ENCODE data around the gene SIDT1. TPM values are rescaled to one million over a fixed set of nuclear protein-coding genes. Genes with fewer than 3 reads are reported as not detected.

SIDT1 gene
- total RNA-seq, 1 donor from 2014 or later, result not detected

GRCh38 chr3:113648524-113648923, 116.2 kb downstream of the SIDT1 start:
- TF ChIP-seq CTCF (IDR thresholded peaks at IDR 0.05), result no peak
- no peak for DNase-seq (ENCODE audit: low spot score in 2 of 2)
- Histone ChIP-seq H3K9me3 (peaks cover 9 to 25% of the 10 kb centered on the region in 2 donors), H3K27me3 (no peaks in the 10 kb centered on the region), H3K27ac (no peak overlapping the region), H3K4me3 (no peak overlapping the region), H3K4me1 (no peaks in the 10 kb centered on the region), H3K36me3 (no peaks in the 10 kb centered on the region)
- intact Hi-C loops (cut with DNase I), result no loop called here

GRCh38 chr3:113649174-113649845, 117.0 kb downstream of the SIDT1 start:
- Histone ChIP-seq H3K4me1 (no peaks in the 10 kb centered on the region), H3K4me3 (no peak overlapping the region), H3K27ac (no peak overlapping the region), H3K27me3 (no peaks in the 10 kb centered on the region), H3K9me3 (peaks cover 9 to 24% of the 10 kb centered on the region in 2 donors), H3K36me3 (no peaks in the 10 kb centered on the region)
- DNase-seq (ENCODE audit: low spot score in 2 of 2), result no peak
- intact Hi-C loops (cut with DNase I), result no loop called here
- no peak for TF ChIP-seq CTCF (IDR thresholded peaks at IDR 0.05)

GRCh38 chr3:113654310-113654709, 122.0 kb downstream of the SIDT1 start:
- DNase-seq (ENCODE audit: low spot score in 2 of 2), result no peak

DNA sequence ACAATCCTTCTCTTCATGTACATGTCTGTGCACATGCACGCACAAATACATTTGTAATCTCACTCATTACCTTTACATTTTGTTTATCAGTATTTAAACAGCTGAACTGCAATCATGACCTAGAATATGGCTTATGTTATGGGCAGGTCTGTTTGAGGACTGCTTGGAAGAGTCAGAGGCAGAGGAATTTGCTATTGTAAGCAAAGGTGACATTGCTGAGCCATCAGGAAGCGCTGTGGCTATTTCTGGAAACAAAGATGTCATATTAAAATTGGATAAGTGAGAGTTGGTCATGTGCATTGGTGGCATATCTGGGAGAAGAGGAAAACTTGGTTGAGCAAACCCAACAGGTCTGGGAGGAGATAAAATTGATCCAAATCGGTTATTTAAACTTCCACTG, 122.5 kb downstream of the SIDT1 start:
- Histone ChIP-seq H3K4me3 (no peak overlapping the region), H3K4me1 (no peaks in the 10 kb centered on the region), H3K27me3 (no peaks in the 10 kb centered on the region), H3K27ac (no peak overlapping the region), H3K9me3 (no peaks in the 10 kb centered on the region), H3K36me3 (peaks cover 4 to 40% of the 10 kb centered on the region in 2 donors)
- TF ChIP-seq CTCF (IDR thresholded peaks at IDR 0.05), result no peak
- intact Hi-C loops (cut with DNase I), result no loop called here
- DNase-seq (ENCODE audit: low spot score in 2 of 2), result no peak

More at GRCh38 chr3:113654310-113654709, 122.0 kb downstream of the SIDT1 start:
- no peaks in the 10 kb centered on the region for H3K27me3 ChIP-seq
- TF ChIP-seq CTCF (IDR thresholded peaks at IDR 0.05), result no peak
- H3K4me3 ChIP-seq, result no peak overlapping the region
- H3K36me3 ChIP-seq, result peaks cover 0 to 35% of the 10 kb centered on the region in 2 donors
- intact Hi-C loops (cut with DNase I), result no loop called here
- H3K27ac ChIP-seq, result no peak overlapping the region
- H3K4me1 ChIP-seq, result no peaks in the 10 kb centered on the region
- H3K9me3 ChIP-seq, result no peaks in the 10 kb centered on the region

DNA sequence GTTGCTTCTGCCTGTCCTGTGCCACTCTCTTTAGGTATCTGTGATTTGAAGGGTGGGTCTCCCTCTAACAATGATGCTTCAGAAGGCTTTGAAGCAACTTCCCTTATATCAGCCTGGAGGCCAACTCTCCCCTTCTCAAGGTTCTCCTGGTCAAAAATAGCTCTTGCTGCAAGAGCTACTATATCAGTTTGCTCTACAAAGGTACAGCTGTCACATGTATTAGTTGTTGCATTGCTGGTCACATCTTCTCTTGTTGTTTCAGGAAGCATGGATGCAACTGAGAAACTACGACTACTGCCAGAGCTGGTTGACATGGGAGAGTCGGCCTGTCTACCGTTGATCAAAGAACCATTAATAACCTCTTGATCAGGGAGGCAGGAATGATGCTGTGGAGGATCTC, 125.8 kb downstream of the SIDT1 start:
- no peak for TF ChIP-seq CTCF (IDR thresholded peaks at IDR 0.05)
- Histone ChIP-seq H3K9me3 (no peaks in the 10 kb centered on the region), H3K27me3 (no peaks in the 10 kb centered on the region), H3K27ac (no peak overlapping the region), H3K4me3 (no peak overlapping the region), H3K36me3 (peaks cover 22 to 73% of the 10 kb centered on the region in 2 donors), H3K4me1 (no peaks in the 10 kb centered on the region)
- no peak for DNase-seq (ENCODE audit: low spot score in 2 of 2)
- intact Hi-C loops (cut with DNase I), result no loop called here

Measured in ascending aorta (tissue), 2 donors.